Measurements from ENCODE around the gene MXRA8.

GRCh38 chr1:1306070-1306660, 52.2 kb downstream of the MXRA8 start:
- TF ChIP-seq CTCF (IDR thresholded peaks at IDR 0.05; ENCODE audit: poor library complexity) (no peak), EZH2 (IDR thresholded peaks at IDR 0.05; ENCODE audit: borderline replicate concordance) (no peak), EZH2phosphoT487 (IDR thresholded peaks at IDR 0.05; ENCODE audit: low read depth, severe bottlenecking, unreplicated experiment) (no peak)
